Measurements from ENCODE around the gene IFI44L. TPM values are rescaled to one million over a fixed set of nuclear protein-coding genes. Genes with fewer than 3 reads are reported as not detected.

IFI44L gene
- 1.6 TPM for polyA plus RNA-seq (2013, experiment 1 of 2; ENCODE audit: insufficient read length)
- polyA plus RNA-seq (2013, experiment 2 of 2; ENCODE audit: insufficient read length): 1.3 TPM

DNA sequence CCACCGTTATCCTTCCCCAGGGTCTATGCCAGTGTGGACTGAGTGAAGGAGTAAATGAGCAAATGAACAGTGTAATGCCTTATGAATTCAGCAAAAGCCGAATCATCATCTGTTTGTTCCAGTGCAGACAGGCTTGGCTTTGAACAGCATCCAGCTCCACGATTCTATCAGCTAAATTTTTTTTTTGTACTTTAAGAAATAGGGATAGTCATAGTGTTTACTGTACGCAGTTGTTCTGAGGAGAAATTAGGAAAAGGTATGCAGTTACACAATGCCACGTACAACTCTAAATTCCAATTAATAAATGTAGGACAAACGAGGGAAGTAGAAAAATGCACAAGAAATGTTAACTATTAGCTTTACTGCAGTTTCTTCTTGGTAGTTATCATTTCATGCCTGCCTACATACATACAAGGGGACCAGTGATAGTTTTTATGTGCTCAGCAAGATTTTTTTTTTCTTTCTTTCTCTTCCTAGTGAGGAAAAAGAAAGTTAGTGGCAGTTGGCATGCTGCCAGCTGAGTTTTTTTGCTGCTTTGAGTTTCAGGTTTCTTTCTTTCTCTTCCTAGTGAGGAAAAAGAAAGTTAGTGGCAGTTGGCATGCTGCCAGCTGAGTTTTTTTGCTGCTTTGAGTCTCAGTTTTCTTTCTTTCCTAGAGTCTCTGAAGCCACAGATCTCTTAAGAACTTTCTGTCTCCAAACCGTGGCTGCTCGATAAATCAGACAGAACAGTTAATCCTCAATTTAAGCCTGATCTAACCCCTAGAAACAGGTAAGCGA lies at the start of gene IFI44L:
Gene IFI44L, plus strand, starts transcription at position 646 of the 777 bp plus-strand sequence. CDS start 7,468 bp downstream, outside the sequence.
- peak; percentile 66 for DNase-seq

DNA sequence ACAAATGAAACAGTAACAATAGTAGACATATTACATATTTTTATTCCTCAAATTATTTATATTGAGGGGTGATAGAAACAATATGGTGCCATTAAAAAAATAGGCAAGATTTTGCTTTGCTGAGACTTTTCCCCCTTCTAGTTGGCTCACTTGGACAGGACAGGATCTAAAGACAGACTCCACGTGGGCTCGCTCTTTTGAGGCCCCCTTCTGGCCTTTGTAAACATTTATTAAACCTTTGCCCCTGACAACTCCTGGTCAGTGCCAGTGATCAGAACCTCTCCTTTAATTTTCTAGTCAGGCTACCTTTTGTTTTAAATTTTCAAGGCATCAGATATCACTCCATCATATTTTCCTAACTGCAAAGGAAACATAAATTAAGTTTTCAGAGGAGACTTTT lies 49.7 kb upstream of the IFI44L start:
- DNase-seq: no peak

DNA sequence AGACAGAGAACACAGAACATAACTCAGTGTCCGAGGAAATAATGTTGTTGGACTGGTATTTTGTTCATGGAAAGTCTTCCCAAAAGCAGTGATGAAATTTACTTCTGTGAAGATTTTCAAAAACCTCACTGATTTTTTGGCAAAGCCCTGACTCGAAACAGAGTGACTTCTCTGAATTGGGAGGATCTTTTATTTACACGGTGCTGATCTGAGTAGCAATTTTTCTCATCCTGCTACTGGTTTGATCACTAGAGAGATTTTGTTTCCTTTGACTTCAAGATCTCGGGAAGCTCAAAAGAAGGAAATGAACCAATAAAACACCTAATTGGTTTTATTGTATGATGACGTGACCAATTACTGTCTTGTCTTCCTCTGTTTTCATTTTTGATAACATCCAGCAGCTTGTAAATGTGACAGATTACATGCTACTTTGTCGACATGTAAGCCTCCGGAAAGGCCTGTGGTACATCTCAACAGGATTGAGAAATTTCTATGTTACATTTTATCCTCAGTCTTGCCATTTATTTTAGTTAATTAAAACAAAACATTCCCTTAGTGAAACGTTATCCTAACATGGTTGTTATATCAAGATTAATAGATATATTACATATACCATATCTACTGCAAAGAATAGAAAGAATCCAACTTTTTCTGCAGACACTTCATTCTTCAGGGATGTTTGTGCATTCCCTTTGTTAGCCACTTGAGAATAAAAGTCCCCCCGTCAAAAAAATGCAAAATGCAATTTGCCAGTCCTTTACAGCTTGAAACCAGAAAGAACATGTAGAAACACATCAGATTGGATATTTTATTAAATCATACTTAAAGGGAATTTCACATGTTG lies 42.8 kb upstream of the IFI44L start:
- peak; percentile 31 for DNase-seq

DNA sequence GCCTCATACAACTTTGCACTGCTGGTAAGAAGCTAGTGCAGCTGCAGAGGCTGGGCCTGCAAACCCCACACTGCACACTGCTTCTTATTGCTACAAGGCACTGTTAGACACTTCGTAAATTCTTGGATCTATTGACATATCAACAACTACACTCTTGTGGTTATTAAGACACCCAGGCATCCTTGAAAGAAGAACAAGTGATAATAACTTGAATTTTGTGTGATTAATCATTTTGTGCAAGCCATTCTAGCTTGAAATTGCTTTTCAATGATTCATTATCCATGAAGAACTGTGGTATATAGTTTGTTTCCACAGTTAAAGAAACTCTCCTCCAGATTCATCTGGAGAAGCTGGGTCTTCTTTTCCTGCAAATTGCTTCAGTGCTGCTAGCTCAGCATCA lies 33.7 kb upstream of the IFI44L start:
- DNase-seq: peak; percentile 93

DNA sequence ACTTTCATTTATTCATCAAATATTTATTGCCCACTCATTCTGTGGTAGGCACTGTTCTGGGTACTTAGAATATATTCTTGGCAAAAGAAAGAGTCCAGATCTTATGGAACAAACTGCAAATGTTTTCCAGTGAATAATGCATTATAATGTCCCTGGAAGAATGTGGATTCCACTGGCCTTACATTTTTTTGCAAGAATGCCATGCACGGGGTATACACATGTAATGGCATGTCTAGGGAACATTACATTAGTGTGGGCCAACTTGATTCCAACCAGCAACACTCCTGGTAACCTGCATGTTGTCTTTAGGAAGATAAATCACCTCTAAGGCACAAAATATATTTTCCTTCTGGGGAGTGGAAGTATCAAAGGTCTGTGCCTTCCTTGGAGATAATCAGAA lies 33.0 kb upstream of the IFI44L start:
- DNase-seq: peak; percentile 48

DNA sequence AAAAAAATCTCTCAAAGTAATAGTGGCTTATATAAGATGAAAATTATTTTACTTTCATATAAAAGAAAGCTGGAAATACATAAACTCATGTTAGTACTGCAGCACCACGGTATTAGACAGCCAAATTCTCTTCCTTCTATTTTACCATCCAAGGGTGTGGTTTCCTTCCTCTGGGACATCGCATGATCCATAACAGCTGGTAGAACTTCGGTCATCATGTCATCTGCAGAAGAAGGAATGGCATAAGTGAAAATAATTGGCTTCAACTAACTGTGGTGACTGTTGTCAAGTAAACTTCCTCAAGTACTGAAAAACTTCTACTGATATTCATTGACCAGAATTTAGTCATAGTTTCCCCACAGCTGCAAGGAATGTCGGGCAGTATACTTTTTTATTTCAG lies 28.3 kb upstream of the IFI44L start:
- DNase-seq: no peak

DNA sequence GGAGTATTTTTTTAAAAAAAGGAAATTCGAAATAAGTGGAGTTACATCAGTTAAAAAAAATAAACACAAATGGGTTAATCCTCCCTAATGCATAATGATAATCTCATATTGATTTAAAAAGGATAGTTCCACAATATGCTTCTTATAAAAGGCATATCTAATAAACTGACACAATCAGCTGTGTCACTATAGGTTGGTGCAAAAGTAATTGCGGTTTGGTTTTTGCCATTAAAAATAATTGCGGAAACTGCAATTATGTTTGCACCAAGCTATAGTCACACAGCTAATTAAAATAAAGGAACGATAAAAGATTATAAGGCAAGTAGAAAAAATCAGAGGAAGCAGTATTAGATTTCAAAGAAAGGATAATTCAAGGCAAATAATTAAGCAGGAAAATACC lies 21.0 kb upstream of the IFI44L start:
- no peak for DNase-seq

DNA sequence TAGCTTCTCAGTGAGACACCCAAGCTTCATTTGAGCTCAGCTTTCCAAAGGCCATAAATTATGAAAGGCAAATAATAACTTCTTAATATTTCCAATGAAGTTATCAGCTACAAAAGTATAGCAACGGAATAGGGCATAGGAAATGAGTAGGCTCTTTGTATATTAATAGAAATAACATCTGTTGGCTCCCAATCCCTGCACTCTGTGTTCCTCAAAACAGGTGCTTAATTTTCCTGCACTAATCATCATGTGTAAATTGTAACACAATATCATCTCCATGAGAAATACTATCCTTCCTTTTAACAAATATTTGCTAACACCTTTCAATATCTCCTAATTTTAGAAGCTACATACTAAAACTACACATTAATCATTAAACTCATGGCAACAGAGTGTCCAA lies 19.2 kb upstream of the IFI44L start:
- no peak for DNase-seq

DNA sequence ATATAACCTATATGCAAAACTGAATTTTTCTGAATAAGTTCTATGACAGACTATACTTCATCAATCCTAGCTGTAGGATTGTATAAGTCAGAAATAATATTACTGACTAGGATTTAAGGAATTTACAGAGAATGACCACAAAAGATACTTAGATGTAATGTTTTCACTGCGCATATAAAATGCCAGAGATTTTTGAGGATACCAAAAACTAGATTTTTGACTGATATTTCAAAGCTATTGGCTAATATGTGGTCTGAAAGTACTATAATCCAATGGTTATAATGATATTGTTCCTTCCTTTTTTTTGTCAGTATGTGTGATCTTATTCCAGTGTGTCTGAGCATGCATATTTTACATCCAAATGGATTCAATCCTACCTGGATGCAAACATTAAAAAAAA lies 17.0 kb upstream of the IFI44L start:
- peak; percentile 80 for DNase-seq

DNA sequence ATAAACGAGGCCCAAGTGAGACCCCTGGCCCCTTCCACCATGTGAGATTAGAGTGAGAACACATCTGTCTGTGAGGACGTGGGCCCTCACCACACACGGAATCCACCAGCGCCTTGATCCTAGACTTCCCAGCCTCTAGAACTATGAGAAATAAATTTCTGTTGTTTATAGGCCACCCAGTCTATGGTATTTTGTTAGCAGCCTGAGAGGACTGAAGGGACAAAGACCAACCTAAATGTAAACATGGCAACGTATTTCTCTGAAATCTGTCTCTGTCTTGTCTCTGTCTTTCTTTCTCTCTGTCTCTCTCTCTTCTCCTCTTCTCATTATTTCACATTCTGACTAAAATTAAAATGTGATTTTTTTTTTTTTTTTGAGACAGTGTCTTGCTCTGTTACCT lies 15.6 kb upstream of the IFI44L start:
- no peak for DNase-seq

DNA sequence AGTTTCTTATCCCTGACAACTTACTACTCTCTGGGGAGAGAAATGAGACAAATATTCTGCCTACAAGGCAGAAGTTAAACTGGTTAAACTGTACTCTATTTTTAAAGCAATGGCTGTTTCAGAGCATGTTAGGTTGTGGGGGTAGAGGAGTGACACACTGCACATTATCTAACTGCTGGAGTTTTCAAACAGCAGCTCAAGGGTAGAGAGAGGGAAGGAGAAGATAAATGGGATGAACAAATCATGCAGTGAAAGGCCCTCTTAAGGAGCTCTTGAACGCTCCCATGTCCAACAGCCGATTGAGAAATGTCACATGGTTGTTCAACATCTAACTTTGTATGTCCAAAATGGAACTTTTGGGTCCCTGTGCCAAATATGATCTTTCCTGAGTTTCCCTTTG lies 14.0 kb upstream of the IFI44L start:
- DNase-seq: no peak

DNA sequence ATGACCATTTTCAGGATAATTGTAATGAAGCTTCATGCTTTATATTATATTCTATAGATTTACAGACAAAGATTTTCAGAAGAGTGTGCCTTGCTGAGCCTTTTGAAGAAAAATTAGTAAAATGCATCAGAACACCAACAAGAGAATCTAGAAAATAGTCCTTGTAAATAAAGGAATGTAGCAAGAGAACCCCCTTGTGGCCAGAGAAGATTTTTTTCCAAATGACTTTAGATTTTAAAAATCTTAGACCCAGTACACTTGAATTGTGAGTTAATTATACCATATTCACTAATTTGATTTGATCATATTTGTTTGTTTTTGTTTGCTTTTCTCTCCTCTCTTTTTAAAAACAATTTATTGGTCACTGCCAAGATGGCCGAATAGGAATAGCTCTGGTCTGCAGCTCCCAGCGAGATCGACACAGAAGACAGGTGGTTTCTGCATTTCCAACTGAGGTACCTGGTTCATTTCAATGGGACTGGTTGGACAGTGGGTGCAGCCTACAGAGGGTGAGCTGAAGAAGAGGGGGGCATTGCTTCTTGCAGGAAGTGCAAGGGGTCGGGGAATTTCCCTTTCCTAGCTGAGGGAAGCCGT lies 12.8 kb upstream of the IFI44L start:
- peak; percentile 31 for DNase-seq

DNA sequence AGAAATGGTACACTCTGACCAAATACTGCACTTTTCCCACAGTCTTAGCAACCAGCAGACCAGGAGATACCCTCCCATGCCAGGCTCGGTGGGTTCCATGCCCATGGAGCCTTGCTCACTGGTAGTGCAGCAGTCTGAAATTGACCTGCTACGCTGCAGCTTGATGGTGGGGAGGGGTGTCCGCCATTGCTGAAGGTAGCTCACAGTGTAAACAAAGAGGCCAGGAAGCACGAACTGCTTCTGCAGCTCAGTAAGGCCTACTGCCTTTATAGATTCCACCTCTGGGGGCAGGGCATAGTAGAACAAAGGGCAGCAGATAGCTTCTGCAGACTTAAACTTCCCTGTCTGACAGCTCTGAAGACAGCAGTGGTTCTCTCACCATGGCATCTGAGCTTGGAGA lies 12.3 kb upstream of the IFI44L start:
- no peak for DNase-seq

DNA sequence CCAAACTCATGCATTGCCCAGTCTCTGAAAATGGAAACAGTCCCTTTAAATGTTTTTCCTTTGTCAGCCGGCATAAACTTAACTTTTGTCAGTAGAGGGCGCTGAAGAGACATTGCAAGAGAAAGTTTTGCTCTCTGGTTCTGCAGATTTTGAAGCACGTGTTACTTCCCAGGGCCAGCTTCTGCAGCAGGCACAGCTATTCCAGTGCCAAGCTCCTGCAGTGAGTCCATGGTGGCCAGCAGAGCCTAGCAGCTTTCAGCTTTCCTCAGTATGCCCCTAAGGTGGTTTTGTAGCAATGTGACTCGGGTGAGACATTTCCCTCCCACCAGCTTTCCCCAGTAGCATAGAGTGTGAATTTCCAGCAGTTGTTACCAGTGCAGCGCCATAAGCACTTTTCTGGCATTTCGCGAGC lies 2.6 kb upstream of the IFI44L start:
- peak; percentile 85 for DNase-seq

DNA sequence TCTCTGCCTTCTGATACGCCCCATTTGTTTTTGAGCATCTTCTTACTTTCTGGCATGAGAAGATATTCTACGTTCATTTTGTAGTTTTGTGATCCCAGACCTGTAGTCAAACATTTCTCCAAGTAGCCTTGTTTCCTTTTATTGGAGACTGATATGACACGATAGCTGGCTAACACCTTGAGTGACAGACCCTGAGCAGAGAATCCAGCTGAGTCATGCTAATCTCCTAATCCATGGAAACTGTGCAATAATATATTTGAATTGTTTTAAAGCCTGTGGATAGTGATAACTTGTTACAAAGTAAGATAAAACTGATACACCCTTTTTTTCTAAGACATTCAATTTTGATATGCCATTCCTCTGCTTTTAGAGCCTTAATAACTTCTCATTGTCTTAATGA lies 1.2 kb upstream of the IFI44L start:
- DNase-seq: peak; percentile 3

DNA sequence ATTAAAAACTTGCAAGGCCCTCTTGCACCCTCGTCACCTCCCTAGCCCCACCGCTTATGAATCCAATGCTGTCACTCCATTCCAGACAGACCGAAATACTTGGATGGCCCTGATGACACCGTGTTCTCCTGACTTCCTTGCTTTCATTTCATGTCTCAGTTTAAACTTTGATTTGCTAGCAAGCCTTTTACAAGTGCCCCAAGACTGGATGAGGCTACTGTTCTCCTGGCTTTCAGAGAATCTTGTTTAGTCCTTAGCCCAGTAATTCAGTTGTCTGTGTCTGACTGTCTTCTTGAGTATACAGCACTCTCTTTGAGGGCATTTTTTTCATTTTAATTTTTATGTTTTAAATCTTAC lies 824 bp upstream of the IFI44L start:
- peak; percentile 3 for DNase-seq

DNA sequence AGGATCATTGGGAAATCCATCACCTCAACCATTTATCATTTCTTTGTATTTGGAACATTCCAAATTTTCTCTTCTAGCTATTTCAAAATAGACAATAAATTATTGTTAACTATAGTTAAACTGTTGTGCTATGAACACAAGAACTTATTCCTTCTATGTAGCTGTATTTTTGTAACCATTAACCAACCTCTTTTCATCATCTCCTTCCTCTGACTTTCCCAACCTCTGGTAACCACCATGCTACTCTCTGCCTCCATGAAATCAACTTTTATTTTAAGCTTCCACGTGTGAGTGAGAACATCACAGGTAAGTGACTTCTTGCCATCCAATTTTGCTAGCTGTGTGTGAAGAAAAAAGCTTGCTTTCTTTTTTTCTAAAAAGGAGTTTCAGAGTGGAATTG lies 418 bp downstream of the IFI44L start:
- DNase-seq: no peak

DNA sequence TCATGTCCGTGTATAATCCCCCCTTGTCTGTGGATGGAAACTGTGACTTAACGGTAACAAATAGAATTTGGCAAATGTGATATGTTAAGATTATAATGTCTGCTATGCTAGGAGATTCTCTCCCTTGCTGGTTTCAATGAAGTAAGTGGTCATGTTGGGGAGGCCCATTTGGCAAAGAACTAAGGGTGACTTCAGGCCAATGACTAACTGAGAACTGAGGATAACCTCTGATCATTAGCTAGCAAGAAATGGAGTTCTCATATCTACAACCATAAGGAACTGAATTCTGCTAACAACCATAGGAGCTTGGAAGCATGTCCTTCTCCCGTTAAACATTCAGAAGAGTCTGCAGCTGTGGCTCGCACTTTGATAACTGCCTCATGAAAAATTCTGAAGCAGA lies 2.3 kb downstream of the IFI44L start:
- no peak for DNase-seq

DNA sequence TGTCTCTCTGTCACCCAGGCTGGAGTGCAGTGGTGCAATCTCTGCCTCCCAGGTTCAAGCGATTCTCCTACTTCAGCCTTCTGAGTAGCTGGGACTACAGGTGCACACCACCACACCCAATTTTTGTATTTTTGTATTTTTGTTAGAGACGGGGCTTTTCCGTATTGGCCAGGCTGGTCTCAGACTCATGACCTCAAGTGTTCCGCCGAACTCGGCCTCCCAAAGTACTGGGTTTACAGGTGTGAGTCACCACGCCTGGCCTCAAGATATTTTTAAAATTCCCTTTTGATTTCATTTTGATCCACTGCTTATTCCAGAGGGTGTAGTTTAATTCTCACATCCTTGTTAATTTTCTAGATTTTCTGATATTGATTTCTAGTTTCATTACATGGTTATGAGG lies 3.8 kb downstream of the IFI44L start:
- no peak for DNase-seq

DNA sequence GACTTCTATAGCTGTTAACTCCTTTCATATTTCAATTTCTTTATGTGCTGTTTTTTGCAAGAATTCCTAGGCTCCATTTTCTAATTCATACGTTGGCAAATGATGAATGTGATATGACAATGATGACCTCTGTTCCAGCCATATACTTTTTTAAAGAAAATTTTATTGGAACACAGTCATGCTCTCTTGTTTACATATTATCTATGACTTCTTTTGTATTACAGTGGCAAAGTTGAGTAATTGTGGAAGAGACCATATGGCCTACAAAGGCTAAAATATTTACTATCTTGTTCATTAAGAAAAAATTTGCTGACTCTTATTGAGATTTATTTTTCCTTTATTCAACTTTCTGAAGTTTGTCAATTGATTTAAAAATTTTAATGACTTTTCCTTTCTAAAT lies 7.1 kb downstream of the IFI44L start:
- DNase-seq: peak; percentile 17

DNA sequence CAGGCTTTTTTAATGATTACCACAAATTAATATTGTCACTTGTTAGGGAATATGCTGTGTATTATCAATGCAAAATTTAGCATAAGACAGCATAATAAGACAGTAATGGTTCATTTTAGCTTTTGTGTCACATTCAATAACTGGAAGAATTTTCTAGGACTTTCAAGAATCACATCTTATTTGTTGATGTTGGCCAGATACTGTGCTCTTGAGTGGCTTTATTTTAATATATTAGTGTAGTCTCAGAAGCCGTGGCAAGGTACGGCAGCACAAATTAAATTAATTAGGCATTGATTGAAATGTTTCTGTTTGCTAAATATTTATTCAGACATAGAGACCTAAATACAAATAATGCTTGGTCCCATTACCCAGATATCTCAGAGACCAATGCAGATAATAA lies 10.4 kb downstream of the IFI44L start:
- DNase-seq: no peak

DNA sequence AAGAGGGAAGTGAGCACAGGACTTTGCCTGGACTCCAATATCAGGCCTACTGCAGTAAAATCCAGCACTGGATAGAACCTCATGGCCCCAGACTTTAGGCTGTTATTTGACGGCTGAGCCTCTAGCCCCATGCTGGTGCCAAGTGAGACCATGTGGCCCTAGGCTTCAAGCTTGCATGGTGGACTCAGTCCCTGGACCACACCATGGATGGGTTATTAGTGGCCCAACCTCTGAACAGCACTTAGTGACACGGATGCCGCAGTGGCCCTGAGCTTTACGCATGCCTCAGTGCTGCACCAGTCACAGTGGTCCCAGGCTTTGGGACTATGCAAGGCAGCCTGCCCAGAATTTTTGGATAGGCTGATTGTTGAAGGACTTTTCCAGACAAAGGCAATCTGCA lies 13.0 kb downstream of the IFI44L start:
- DNase-seq: no peak

DNA sequence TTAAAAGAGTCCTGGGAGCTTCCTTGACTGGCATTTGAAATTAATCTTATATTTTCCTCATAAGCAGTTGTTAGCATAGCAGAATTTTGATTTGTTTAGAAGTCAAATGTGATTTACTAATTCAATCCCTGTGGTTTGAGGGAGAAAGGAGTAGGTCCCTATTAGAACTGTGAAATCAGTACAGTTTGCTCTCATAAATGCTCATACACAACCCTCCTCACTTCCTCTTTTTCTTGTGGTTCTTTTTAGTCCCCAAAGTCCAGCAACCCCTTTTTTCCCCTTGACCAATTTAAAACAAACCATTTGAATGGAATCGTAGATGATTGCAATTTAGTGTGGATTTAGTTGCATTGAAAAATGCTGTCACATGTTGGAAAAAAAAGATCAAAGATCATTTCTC lies 20.2 kb downstream of the IFI44L start:
- no peak for DNase-seq

DNA sequence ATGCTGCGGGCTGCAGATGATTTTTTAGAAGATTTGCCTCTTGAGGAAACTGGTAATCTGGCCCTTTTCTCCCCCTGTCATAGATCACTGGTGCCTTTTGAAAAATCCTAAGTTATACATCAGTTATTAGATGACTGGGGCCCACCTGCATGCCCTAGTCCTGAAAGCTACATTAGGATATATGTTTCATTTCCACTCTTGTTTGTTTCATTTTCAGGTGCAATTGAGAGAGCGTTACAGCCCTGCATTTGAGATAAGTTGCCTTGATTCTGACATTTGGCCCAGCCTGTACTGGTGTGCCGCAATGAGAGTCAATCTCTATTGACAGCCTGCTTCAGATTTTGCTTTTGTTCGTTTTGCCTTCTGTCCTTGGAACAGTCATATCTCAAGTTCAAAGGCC lies 21.3 kb downstream of the IFI44L start:
- no peak for DNase-seq
